Brain pericyte (primary cell): ENCODE measurements around the gene ARL15.

Experiments
- DNase-seq: peaks from one replicate; pipeline ENCODE4 v3.0.0-alpha.2; 2012; ENCODE audit warnings: low read depth, low spot score

Gene ARL15

GRCh38 chr5:54207566-54207965 is 102.8 kb downstream of the ARL15 start:
- no peak for DNase-seq

GRCh38 chr5:54206580-54207229 is 103.7 kb downstream of the ARL15 start:
- DNase-seq = no peak

GRCh38 chr5:54205918-54206317 is 104.5 kb downstream of the ARL15 start:
- DNase-seq = no peak

- DNase-seq = no peak
Observed at GRCh38 chr5:54205453-54205852, 104.9 kb downstream of the ARL15 start.

GRCh38 chr5:54197018-54197417 is 113.4 kb downstream of the ARL15 start:
- DNase-seq = no peak

GRCh38 chr5:54195701-54196100 is 114.7 kb downstream of the ARL15 start:
- DNase-seq = no peak

GRCh38 chr5:54194318-54194717 is 116.1 kb downstream of the ARL15 start:
- DNase-seq = no peak

GRCh38 chr5:54187694-54188093 is 122.7 kb downstream of the ARL15 start:
- DNase-seq = no peak

- DNase-seq = no peak
Observed at GRCh38 chr5:54186912-54187445, 123.4 kb downstream of the ARL15 start.

- DNase-seq = no peak
Observed at GRCh38 chr5:54186108-54186507, 124.3 kb downstream of the ARL15 start.

- no peak for DNase-seq
Observed at GRCh38 chr5:54184806-54185205, 125.6 kb downstream of the ARL15 start.

- no peak for DNase-seq
Observed at GRCh38 chr5:54180630-54181031, 129.7 kb downstream of the ARL15 start.

GRCh38 chr5:54178991-54179390 is 131.4 kb downstream of the ARL15 start:
- no peak for DNase-seq

GRCh38 chr5:54178207-54178606 is 132.2 kb downstream of the ARL15 start:
- no peak for DNase-seq

GRCh38 chr5:54177058-54177457 is 133.3 kb downstream of the ARL15 start:
- no peak for DNase-seq

GRCh38 chr5:54176066-54176830 is 134.1 kb downstream of the ARL15 start:
- no peak for DNase-seq

- no peak for DNase-seq
Observed at GRCh38 chr5:54173251-54173650, 137.1 kb downstream of the ARL15 start.

GRCh38 chr5:54171645-54172384 is 138.6 kb downstream of the ARL15 start:
- DNase-seq = no peak

- DNase-seq = no peak
Observed at GRCh38 chr5:54165687-54166086, 144.7 kb downstream of the ARL15 start.

GRCh38 chr5:54162184-54162583 is 148.2 kb downstream of the ARL15 start:
- no peak for DNase-seq

GRCh38 chr5:54160329-54160728 is 150.0 kb downstream of the ARL15 start:
- DNase-seq = no peak

GRCh38 chr5:54159893-54160195 is 150.5 kb downstream of the ARL15 start:
- no peak for DNase-seq
